Measurements from ENCODE around the gene LGALS4. TPM values are rescaled to one million over a fixed set of nuclear protein-coding genes. Genes with fewer than 3 reads are reported as not detected.

The LGALS4 gene
- total RNA-seq, 1 donor from 2014 or later = 2.7 TPM

GRCh38 chr19:38845374-38846024 lies 32.8 kb upstream of the LGALS4 start:
- peaks cover 43% of the 10 kb centered on the region for H3K36me3 Mint-ChIP-seq (ENCODE audit: insufficient read depth)

GRCh38 chr19:38844093-38844686 lies 31.4 kb upstream of the LGALS4 start:
- Mint-ChIP-seq H3K27ac (peak overlapping the region; percentile 71), H3K4me3 (ENCODE audit: low read depth) (no peak overlapping the region), H3K27me3 (no peaks in the 10 kb centered on the region), H3K4me1 (ENCODE audit: low read depth) (peaks cover 15% of the 10 kb centered on the region), H3K36me3 (ENCODE audit: insufficient read depth) (peaks cover 47% of the 10 kb centered on the region), H3K9me3 (ENCODE audit: low read depth) (no peaks in the 10 kb centered on the region)
- no peak for DNase-seq (ENCODE audit: low spot score, unreplicated experiment)
- TF ChIP-seq CTCF (IDR thresholded peaks at IDR 0.05; ENCODE audit: unreplicated experiment) = no peak

More at GRCh38 chr19:38845374-38846024, 32.8 kb upstream of the LGALS4 start:
- TF ChIP-seq CTCF (IDR thresholded peaks at IDR 0.05; ENCODE audit: unreplicated experiment) = no peak
- Mint-ChIP-seq H3K27ac (no peak overlapping the region), H3K9me3 (ENCODE audit: low read depth) (no peaks in the 10 kb centered on the region), H3K27me3 (no peaks in the 10 kb centered on the region), H3K4me3 (ENCODE audit: low read depth) (no peak overlapping the region), H3K4me1 (ENCODE audit: low read depth) (peaks cover 15% of the 10 kb centered on the region)
- DNase-seq (ENCODE audit: low spot score, unreplicated experiment) = no peak

- peak overlapping the region; percentile 29 for H3K27ac Mint-ChIP-seq
- H3K27me3 Mint-ChIP-seq = no peaks in the 10 kb centered on the region
- peaks cover 49% of the 10 kb centered on the region for H3K36me3 Mint-ChIP-seq (ENCODE audit: insufficient read depth)
- no peak for TF ChIP-seq CTCF (IDR thresholded peaks at IDR 0.05; ENCODE audit: unreplicated experiment)
- H3K4me3 Mint-ChIP-seq (ENCODE audit: low read depth) = no peak overlapping the region
- no peak for DNase-seq (ENCODE audit: low spot score, unreplicated experiment)
- peaks cover 15% of the 10 kb centered on the region for H3K4me1 Mint-ChIP-seq (ENCODE audit: low read depth)
- H3K9me3 Mint-ChIP-seq (ENCODE audit: low read depth) = no peaks in the 10 kb centered on the region
These were observed 30.5 kb upstream of the LGALS4 start for GRCh38 chr19:38843175-38843758.

- no peak for DNase-seq (ENCODE audit: low spot score, unreplicated experiment)
- Mint-ChIP-seq H3K9me3 (ENCODE audit: low read depth) (no peaks in the 10 kb centered on the region), H3K4me1 (ENCODE audit: low read depth) (peaks cover 12% of the 10 kb centered on the region), H3K36me3 (ENCODE audit: insufficient read depth) (peaks cover 47% of the 10 kb centered on the region), H3K27me3 (no peaks in the 10 kb centered on the region), H3K4me3 (ENCODE audit: low read depth) (no peak overlapping the region), H3K27ac (peak overlapping the region; percentile 49)
- no peak for TF ChIP-seq CTCF (IDR thresholded peaks at IDR 0.05; ENCODE audit: unreplicated experiment)
These were observed 29.9 kb upstream of the LGALS4 start for GRCh38 chr19:38842439-38843174.

- Mint-ChIP-seq H3K27ac (no peak overlapping the region), H3K27me3 (no peaks in the 10 kb centered on the region), H3K4me3 (ENCODE audit: low read depth) (no peak overlapping the region), H3K4me1 (ENCODE audit: low read depth) (peaks cover 16% of the 10 kb centered on the region), H3K36me3 (ENCODE audit: insufficient read depth) (peaks cover 52% of the 10 kb centered on the region), H3K9me3 (ENCODE audit: low read depth) (no peaks in the 10 kb centered on the region)
- no peak for DNase-seq (ENCODE audit: low spot score, unreplicated experiment)
- no peak for TF ChIP-seq CTCF (IDR thresholded peaks at IDR 0.05; ENCODE audit: unreplicated experiment)
These were observed 29.2 kb upstream of the LGALS4 start for GRCh38 chr19:38841787-38842438.

Data from progenitor cell of endocrine pancreas (in vitro differentiated cells).